Urothelium cell line (cell line): ENCODE results near the gene TMTC3.
A peak's percentile ranks its signal among the peaks of the same experiment; 100 is the strongest.
"Not testable (repeated sequence)": the region's sequence is repeated elsewhere in the genome, so short reads cannot be mapped to it uniquely, and the experiment has no call there.

Experiments used
- DNase-seq: peaks from one replicate; pipeline ENCODE4 v3.0.0; 2011; ENCODE audit warnings: low spot score, mixed read lengths
- FAIRE-seq: peaks from 2 replicates; lab custom pipeline; 2011; peaks lifted over from hg19 to GRCh38; lab: Jason Lieb, UNC

TMTC3 gene

GRCh38 chr12:88163371-88163770 lies 21.3 kb downstream of the TMTC3 start:
- FAIRE-seq (no peak), DNase-seq (no peak)

GRCh38 chr12:88166179-88166578 lies 24.1 kb downstream of the TMTC3 start:
- FAIRE-seq (no peak), DNase-seq (no peak)

GRCh38 chr12:88167384-88167783 lies 25.3 kb downstream of the TMTC3 start:
- DNase-seq, result no peak
- no peak for FAIRE-seq

GRCh38 chr12:88172844-88173407 lies 30.8 kb downstream of the TMTC3 start:
- DNase-seq, result no peak
- no peak for FAIRE-seq

- no peak for FAIRE-seq
- no peak for DNase-seq
Measured at GRCh38 chr12:88175544-88175943, 33.4 kb downstream of the TMTC3 start.

GRCh38 chr12:88179436-88180014 lies 37.4 kb downstream of the TMTC3 start:
- DNase-seq (no peak), FAIRE-seq (no peak)

GRCh38 chr12:88181881-88182280 lies 39.8 kb downstream of the TMTC3 start:
- FAIRE-seq (no peak), DNase-seq (no peak)

- DNase-seq (no peak), FAIRE-seq (no peak)
Measured at GRCh38 chr12:88182416-88182815, 40.3 kb downstream of the TMTC3 start.

- no peak for FAIRE-seq
Measured at GRCh38 chr12:88184196-88184595, 42.1 kb downstream of the TMTC3 start.

GRCh38 chr12:88185279-88185678 lies 43.2 kb downstream of the TMTC3 start:
- FAIRE-seq (no peak), DNase-seq (no peak)

More at GRCh38 chr12:88184196-88184595, 42.1 kb downstream of the TMTC3 start:
- no peak for DNase-seq

- peak; percentile 42 for DNase-seq
- FAIRE-seq, result no peak
Measured at GRCh38 chr12:88185988-88186387, 43.9 kb downstream of the TMTC3 start.

GRCh38 chr12:88187571-88187970 lies 45.5 kb downstream of the TMTC3 start:
- no peak for DNase-seq
- no peak for FAIRE-seq

GRCh38 chr12:88188180-88188579 lies 46.1 kb downstream of the TMTC3 start:
- no peak for FAIRE-seq

GRCh38 chr12:88192426-88192825 lies 50.3 kb downstream of the TMTC3 start:
- no peak for DNase-seq
- FAIRE-seq, result no peak

More at GRCh38 chr12:88188180-88188579, 46.1 kb downstream of the TMTC3 start:
- no peak for DNase-seq

GRCh38 chr12:88194868-88195267 lies 52.8 kb downstream of the TMTC3 start:
- no peak for FAIRE-seq
- DNase-seq, result no peak

GRCh38 chr12:88200029-88200428 lies 57.9 kb downstream of the TMTC3 start:
- no peak for DNase-seq
- FAIRE-seq, result no peak

- FAIRE-seq (no peak), DNase-seq (no peak)
Measured at GRCh38 chr12:88202500-88202899, 60.4 kb downstream of the TMTC3 start.

- DNase-seq (no peak), FAIRE-seq (no peak)
Measured at GRCh38 chr12:88206601-88207000, 64.5 kb downstream of the TMTC3 start.

GRCh38 chr12:88207921-88208620 lies 66.0 kb downstream of the TMTC3 start:
- FAIRE-seq (no peak), DNase-seq (no peak)

- DNase-seq (no peak), FAIRE-seq (no peak)
Measured at GRCh38 chr12:88208661-88209060, 66.6 kb downstream of the TMTC3 start.

- not testable (repeated sequence) for DNase-seq, FAIRE-seq
Measured at GRCh38 chr12:88210311-88210710, 68.2 kb downstream of the TMTC3 start.

GRCh38 chr12:88218293-88218692 lies 76.2 kb downstream of the TMTC3 start:
- FAIRE-seq (no peak), DNase-seq (no peak)
